OCI-LY1 (cell line): ENCODE measurements around the gene OR6C4.

Source experiments
- EZH2 ChIP-seq: fragments of 200-600 bp; sonication (generic), shearing (Covaris generic); IDR thresholded peaks from 2 replicates; pipeline ENCODE4 v1.8.0; 2017; ENCODE audit warnings: borderline replicate concordance, mixed run types, mild to moderate bottlenecking, antibody characterized with exemption, low read length, moderate library complexity, mixed read lengths
- TF ChIP-seq, protein P1 (sequence below): fragments of 200-600 bp; sonication (generic), shearing (Covaris generic); IDR thresholded peaks from 2 replicates; pipeline ENCODE4 v1.5.1; 2017; ENCODE audit warnings: mild to moderate bottlenecking, antibody characterized with exemption, low read length, moderate library complexity, mixed read lengths

DNA sequence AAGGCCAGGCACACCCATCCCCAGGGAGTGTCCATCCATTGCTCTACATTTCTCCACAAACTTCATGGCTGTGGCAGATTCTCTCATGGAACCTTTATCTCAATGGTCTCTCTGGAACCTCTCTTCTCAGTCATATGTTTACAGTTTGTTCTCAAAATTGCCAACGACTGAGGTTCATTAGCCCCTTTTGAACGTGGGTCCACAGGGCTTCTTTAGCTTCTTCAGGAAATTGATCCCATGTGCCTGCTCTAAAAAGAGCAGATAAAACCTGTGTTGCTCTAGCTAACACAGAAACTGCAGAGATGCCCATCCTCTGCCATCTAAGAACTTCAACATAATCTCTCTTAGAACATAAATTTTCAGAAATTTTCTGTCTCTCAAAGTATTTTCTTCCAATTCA, at the start of gene OR6C4:
- no peak for TF ChIP-seq EZH2
- TF ChIP-seq, protein P1, sequence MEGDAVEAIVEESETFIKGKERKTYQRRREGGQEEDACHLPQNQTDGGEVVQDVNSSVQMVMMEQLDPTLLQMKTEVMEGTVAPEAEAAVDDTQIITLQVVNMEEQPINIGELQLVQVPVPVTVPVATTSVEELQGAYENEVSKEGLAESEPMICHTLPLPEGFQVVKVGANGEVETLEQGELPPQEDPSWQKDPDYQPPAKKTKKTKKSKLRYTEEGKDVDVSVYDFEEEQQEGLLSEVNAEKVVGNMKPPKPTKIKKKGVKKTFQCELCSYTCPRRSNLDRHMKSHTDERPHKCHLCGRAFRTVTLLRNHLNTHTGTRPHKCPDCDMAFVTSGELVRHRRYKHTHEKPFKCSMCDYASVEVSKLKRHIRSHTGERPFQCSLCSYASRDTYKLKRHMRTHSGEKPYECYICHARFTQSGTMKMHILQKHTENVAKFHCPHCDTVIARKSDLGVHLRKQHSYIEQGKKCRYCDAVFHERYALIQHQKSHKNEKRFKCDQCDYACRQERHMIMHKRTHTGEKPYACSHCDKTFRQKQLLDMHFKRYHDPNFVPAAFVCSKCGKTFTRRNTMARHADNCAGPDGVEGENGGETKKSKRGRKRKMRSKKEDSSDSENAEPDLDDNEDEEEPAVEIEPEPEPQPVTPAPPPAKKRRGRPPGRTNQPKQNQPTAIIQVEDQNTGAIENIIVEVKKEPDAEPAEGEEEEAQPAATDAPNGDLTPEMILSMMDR, result no peak
